ENCODE data around the gene TRAF4. TPM values are rescaled to one million over a fixed set of nuclear protein-coding genes. Genes with fewer than 3 reads are reported as not detected.

TRAF4 gene
- total and polyA plus RNA-seq, 9 of the 15 experiments (the other 6 are each of a cell fraction or from before 2014, with no cell fraction given) = 2.4 to 147 (median 72.4) TPM

DNA sequence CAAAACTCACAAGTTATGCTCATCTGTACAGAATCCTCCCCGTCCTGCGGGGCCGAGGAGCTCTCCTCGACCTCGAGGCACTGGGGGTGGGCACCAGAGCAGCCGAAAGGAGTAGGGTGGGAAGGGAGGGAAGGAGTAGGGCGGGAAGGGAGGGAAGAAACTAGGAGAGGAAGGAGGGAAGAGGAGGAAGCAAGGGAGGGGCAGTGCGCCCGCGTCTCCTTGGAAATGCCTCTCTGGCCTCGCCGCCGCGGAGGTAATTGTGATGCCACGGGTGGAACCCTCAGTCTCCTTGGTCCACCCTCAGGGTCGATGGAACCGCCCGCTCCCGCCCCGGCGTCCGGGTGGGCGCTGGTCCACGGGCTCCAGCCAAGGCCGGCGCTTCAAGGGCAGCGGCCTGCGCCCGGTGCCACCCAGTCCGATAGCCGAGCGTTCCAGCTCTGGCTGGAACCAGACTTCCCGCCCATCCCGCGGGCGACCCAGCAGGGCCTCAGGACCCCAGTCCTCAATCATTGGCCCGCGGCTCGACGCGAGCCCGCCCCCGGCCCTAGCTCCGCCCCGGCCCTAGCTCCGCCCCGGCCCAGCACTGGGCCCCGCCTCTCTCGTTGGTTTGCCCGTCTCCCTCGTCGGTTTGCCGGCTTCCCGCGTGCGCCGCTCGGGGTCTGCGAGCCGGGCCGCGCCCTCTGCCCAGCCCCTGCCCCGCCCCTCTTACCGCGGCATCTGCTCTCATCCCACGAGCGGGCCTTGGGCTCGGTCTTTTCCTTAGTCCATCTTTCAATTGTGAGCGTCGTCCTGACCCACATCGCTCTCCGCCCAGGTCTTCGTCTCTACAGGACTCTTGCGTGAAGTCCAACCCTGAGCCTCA is 32.7 kb upstream of the TRAF4 start (continued):
- TF ChIP-seq, protein P1, sequence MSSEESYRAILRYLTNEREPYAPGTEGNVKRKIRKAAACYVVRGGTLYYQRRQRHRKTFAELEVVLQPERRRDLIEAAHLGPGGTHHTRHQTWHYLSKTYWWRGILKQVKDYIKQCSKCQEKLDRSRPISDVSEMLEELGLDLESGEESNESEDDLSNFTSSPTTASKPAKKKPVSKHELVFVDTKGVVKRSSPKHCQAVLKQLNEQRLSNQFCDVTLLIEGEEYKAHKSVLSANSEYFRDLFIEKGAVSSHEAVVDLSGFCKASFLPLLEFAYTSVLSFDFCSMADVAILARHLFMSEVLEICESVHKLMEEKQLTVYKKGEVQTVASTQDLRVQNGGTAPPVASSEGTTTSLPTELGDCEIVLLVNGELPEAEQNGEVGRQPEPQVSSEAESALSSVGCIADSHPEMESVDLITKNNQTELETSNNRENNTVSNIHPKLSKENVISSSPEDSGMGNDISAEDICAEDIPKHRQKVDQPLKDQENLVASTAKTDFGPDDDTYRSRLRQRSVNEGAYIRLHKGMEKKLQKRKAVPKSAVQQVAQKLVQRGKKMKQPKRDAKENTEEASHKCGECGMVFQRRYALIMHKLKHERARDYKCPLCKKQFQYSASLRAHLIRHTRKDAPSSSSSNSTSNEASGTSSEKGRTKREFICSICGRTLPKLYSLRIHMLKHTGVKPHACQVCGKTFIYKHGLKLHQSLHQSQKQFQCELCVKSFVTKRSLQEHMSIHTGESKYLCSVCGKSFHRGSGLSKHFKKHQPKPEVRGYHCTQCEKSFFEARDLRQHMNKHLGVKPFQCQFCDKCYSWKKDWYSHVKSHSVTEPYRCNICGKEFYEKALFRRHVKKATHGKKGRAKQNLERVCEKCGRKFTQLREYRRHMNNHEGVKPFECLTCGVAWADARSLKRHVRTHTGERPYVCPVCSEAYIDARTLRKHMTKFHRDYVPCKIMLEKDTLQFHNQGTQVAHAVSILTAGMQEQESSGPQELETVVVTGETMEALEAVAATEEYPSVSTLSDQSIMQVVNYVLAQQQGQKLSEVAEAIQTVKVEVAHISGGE (CRISPR knock-in tag; IDR thresholded peaks at IDR 0.05) = no peak
- TF ChIP-seq, protein P2, sequence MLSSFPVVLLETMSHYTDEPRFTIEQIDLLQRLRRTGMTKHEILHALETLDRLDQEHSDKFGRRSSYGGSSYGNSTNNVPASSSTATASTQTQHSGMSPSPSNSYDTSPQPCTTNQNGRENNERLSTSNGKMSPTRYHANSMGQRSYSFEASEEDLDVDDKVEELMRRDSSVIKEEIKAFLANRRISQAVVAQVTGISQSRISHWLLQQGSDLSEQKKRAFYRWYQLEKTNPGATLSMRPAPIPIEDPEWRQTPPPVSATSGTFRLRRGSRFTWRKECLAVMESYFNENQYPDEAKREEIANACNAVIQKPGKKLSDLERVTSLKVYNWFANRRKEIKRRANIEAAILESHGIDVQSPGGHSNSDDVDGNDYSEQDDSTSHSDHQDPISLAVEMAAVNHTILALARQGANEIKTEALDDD (IDR thresholded peaks at IDR 0.05) = no peak
- TF ChIP-seq, protein P3, sequence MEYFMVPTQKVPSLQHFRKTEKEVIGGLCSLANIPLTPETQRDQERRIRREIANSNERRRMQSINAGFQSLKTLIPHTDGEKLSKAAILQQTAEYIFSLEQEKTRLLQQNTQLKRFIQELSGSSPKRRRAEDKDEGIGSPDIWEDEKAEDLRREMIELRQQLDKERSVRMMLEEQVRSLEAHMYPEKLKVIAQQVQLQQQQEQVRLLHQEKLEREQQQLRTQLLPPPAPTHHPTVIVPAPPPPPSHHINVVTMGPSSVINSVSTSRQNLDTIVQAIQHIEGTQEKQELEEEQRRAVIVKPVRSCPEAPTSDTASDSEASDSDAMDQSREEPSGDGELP (CRISPR knock-in tag; IDR thresholded peaks at IDR 0.05; ENCODE audit: borderline replicate concordance) = no peak
- TF ChIP-seq CCNT2 (IDR thresholded peaks at IDR 0.05; ENCODE audit: borderline replicate concordance, extremely low read depth, insufficient read length, low read depth, low read length) (peak; percentile 87), CBX8 (IDR thresholded peaks at IDR 0.05; ENCODE audit: borderline replicate concordance, extremely low read depth, low read depth, low read length, poor library complexity, severe bottlenecking) (no peak), MCM7 (IDR thresholded peaks at IDR 0.05) (no peak), ZNF77 (CRISPR knock-in tag; IDR thresholded peaks at IDR 0.05) (no peak), ZNF354B (CRISPR knock-in tag; IDR thresholded peaks at IDR 0.05) (no peak), POLR3G (IDR thresholded peaks at IDR 0.05; ENCODE audit: extremely low read depth, insufficient read length, insufficient replicate concordance) (no peak)
- TF ChIP-seq, protein P4, sequence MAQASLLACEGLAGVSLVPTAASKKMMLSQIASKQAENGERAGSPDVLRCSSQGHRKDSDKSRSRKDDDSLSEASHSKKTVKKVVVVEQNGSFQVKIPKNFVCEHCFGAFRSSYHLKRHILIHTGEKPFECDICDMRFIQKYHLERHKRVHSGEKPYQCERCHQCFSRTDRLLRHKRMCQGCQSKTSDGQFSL (CRISPR knock-in tag; IDR thresholded peaks at IDR 0.05) = 0 out of 2 replicates have a peak, but pooled peaks have one; percentile 29
- TF ChIP-seq, protein P4 (tag; IDR thresholded peaks at IDR 0.05) = no peak

All from K562 (cell line).